Activated effector memory CD4-positive, alpha-beta T cell treated with anti-CD3 and anti-CD28 coated beads, Interleukin-2, amount 50 U/mL, for 16 hours (primary cell): ENCODE results near the gene AKR1C2.
"Not testable (repeated sequence)": the region's sequence is repeated elsewhere in the genome, so short reads cannot be mapped to it uniquely, and the experiment has no call there.

ENCODE experiments used
- DNase-seq: peaks from one replicate; pipeline ENCODE4 v3.0.0-alpha.2; 2020

The AKR1C2 gene

GRCh38 chr10:4953405-4953804, 50.3 kb downstream of the AKR1C2 start:
- no peak for DNase-seq

- not testable (repeated sequence) for DNase-seq
Observed at GRCh38 chr10:4951512-4952162, 52.0 kb downstream of the AKR1C2 start.

- no peak for DNase-seq
Observed at GRCh38 chr10:4947635-4948596, 55.7 kb downstream of the AKR1C2 start.

GRCh38 chr10:4947039-4947634, 56.5 kb downstream of the AKR1C2 start:
- DNase-seq = no peak

- no peak for DNase-seq
Observed at GRCh38 chr10:4945766-4946717, 57.6 kb downstream of the AKR1C2 start.

GRCh38 chr10:4944841-4945240, 58.8 kb downstream of the AKR1C2 start:
- DNase-seq = no peak

GRCh38 chr10:4943821-4944220, 59.8 kb downstream of the AKR1C2 start:
- no peak for DNase-seq

GRCh38 chr10:4943416-4943815, 60.2 kb downstream of the AKR1C2 start:
- DNase-seq = not testable (repeated sequence)

- DNase-seq = not testable (repeated sequence)
Observed at GRCh38 chr10:4942931-4943330, 60.7 kb downstream of the AKR1C2 start.

GRCh38 chr10:4941540-4942330, 61.9 kb downstream of the AKR1C2 start:
- DNase-seq = no peak

- DNase-seq = not testable (repeated sequence)
Observed at GRCh38 chr10:4940909-4941308, 62.7 kb downstream of the AKR1C2 start.

- not testable (repeated sequence) for DNase-seq
Observed at GRCh38 chr10:4940073-4940428, 63.6 kb downstream of the AKR1C2 start.

- no peak for DNase-seq
Observed at GRCh38 chr10:4939224-4940072, 64.2 kb downstream of the AKR1C2 start.
